H9 (cell line): ENCODE results near the gene PRUNE2. TPM values are rescaled to one million over a fixed set of nuclear protein-coding genes. Genes with fewer than 3 reads are reported as not detected.

Experiments used
- DNase-seq: peaks from one replicate; pipeline ENCODE4 v3.0.0-alpha.2; 2017
- H2AFZ ChIP-seq: one replicate; pipeline ENCODE4 v1.6.1; 2013; ENCODE audit warnings: mild to moderate bottlenecking, low read length, control low read depth, moderate library complexity
- H2AK5ac ChIP-seq: 2 replicates; pipeline ENCODE4 v1.6.1; 2013; ENCODE audit warnings: low read length, control low read depth, mixed read lengths; ENCODE audit not compliant: insufficient read length
- H2BK120ac ChIP-seq: one replicate; pipeline ENCODE4 v1.6.1; 2013; ENCODE audit warnings: low read depth, mild to moderate bottlenecking, low read length, control low read depth, inconsistent platforms; ENCODE audit not compliant: poor library complexity, severe bottlenecking
- H2BK12ac ChIP-seq: 2 replicates; pipeline ENCODE4 v1.6.1; 2013; ENCODE audit warnings: low read length, control low read depth, mixed read lengths, low read depth; ENCODE audit not compliant: insufficient read length
- H2BK15ac ChIP-seq: 2 replicates; pipeline ENCODE4 v1.6.1; 2013; ENCODE audit warnings: low read depth, low read length, control low read depth
- H2BK20ac ChIP-seq: one replicate; pipeline ENCODE4 v1.6.1; 2013; ENCODE audit warnings: low read depth, mild to moderate bottlenecking, low read length, control low read depth, inconsistent platforms; ENCODE audit not compliant: poor library complexity, severe bottlenecking
- H2BK5ac ChIP-seq: 2 replicates; pipeline ENCODE4 v1.6.1; 2013; ENCODE audit warnings: low read length, control low read depth, mixed read lengths; ENCODE audit not compliant: insufficient read length
- H3K14ac ChIP-seq: 2 replicates; pipeline ENCODE4 v1.6.1; 2013; ENCODE audit warnings: low read length, control low read depth; ENCODE audit not compliant: insufficient read depth
- H3K18ac ChIP-seq: 2 replicates; pipeline ENCODE4 v1.6.1; 2013; ENCODE audit warnings: low read depth, mild to moderate bottlenecking, mixed read lengths, low read length, control low read depth; ENCODE audit not compliant: insufficient read length
- H3K23ac ChIP-seq: 2 replicates; pipeline ENCODE4 v1.6.1; 2013; ENCODE audit warnings: low read length, control low read depth, mixed read lengths, low read depth; ENCODE audit not compliant: insufficient read length
- H3K23me2 ChIP-seq: 2 replicates; pipeline ENCODE4 v1.6.1; 2013; ENCODE audit warnings: low read depth, mild to moderate bottlenecking, mixed read lengths, low read length, control low read depth; ENCODE audit not compliant: insufficient read length, poor library complexity, severe bottlenecking
- H3K27ac ChIP-seq: 2 replicates; pipeline ENCODE4 v1.5.1; 2013; ENCODE audit warnings: low read length, control low read depth, mixed read lengths, low read depth; ENCODE audit not compliant: insufficient read length
- H3K27me3 ChIP-seq: 2 replicates; pipeline ENCODE4 v1.6.1; 2013; ENCODE audit warnings: low read length, control low read depth, inconsistent platforms; ENCODE audit not compliant: insufficient read depth
- H3K4ac ChIP-seq: 2 replicates; pipeline ENCODE4 v1.6.1; 2013; ENCODE audit warnings: low read depth, mild to moderate bottlenecking, control low read depth, inconsistent platforms, low read length, moderate library complexity
- H3K4me1 ChIP-seq: 2 replicates; pipeline ENCODE4 v1.6.1; 2013; ENCODE audit warnings: low read length, control low read depth, inconsistent platforms; ENCODE audit not compliant: insufficient read depth
- H3K4me2 ChIP-seq: 2 replicates; pipeline ENCODE4 v1.6.1; 2013; ENCODE audit warnings: low read length, control low read depth, mixed read lengths; ENCODE audit not compliant: insufficient read length, insufficient read depth
- H3K56ac ChIP-seq: 2 replicates; pipeline ENCODE4 v1.6.1; 2013; ENCODE audit warnings: low read depth, mild to moderate bottlenecking, mixed read lengths, low read length, control low read depth; ENCODE audit not compliant: insufficient read length
- H3K79me1 ChIP-seq: 2 replicates; pipeline ENCODE4 v1.6.1; 2013; ENCODE audit warnings: low read depth, mild to moderate bottlenecking, moderate library complexity, low read length, control low read depth, inconsistent platforms; ENCODE audit not compliant: insufficient read depth, poor library complexity, severe bottlenecking
- H3K79me2 ChIP-seq: 2 replicates; pipeline ENCODE4 v1.6.1; 2013; ENCODE audit warnings: low read length, control low read depth, inconsistent platforms; ENCODE audit not compliant: insufficient read depth
- H3K9ac ChIP-seq: 2 replicates; pipeline ENCODE4 v1.6.1; 2013; ENCODE audit warnings: low read length, control low read depth, mixed read lengths; ENCODE audit not compliant: insufficient read length; ENCODE audit errors: extremely low read depth
- H3K9me3 ChIP-seq: one replicate; pipeline ENCODE4 v1.6.1; 2013; ENCODE audit warnings: low read depth, low read length, inconsistent platforms; ENCODE audit not compliant: control insufficient read depth
- H3T11ph ChIP-seq: one replicate; pipeline ENCODE4 v1.6.1; 2013; ENCODE audit warnings: mild to moderate bottlenecking, low read length, control low read depth, inconsistent platforms
- H4K20me1 ChIP-seq: one replicate; pipeline ENCODE4 v1.6.1; 2013; ENCODE audit not compliant: control insufficient read depth, insufficient read length, insufficient read depth
- H4K5ac ChIP-seq: 2 replicates; pipeline ENCODE4 v1.6.1; 2013; ENCODE audit warnings: low read depth, mild to moderate bottlenecking, mixed read lengths, low read length, control low read depth; ENCODE audit not compliant: insufficient read length
- H4K8ac ChIP-seq: replicated peaks from 2 replicates; pipeline ENCODE4 v1.6.1; 2013; ENCODE audit warnings: low read length, control low read depth, mixed read lengths, low read depth; ENCODE audit not compliant: insufficient read length
- H4K91ac ChIP-seq: 2 replicates; pipeline ENCODE4 v1.6.1; 2013; ENCODE audit warnings: low read depth, mild to moderate bottlenecking, moderate library complexity, mixed read lengths, low read length, control low read depth; ENCODE audit not compliant: insufficient read length
- H3K27ac Mint-ChIP-seq, 3 experiments: 2 replicates in 2 of 3; 3 replicates in 1 of 3; pipeline ENCODE4 v1.8.0; 2020 to 2021; ENCODE audit warnings: mixed read lengths in 3 of 3, mild to moderate bottlenecking in 1 of 3, moderate library complexity in 1 of 3
- H3K27me3 Mint-ChIP-seq: 2 replicates; pipeline ENCODE4 v1.8.0; 2021; ENCODE audit warnings: low read depth, mild to moderate bottlenecking, moderate library complexity, mixed read lengths
- H3K36me3 Mint-ChIP-seq, 3 experiments: 2 replicates in 2 of 3; 3 replicates in 1 of 3; pipeline ENCODE4 v1.8.0; 2020 to 2021; ENCODE audit warnings: low read depth in 3 of 3, mixed read lengths in 3 of 3; ENCODE audit not compliant: insufficient read depth in 1 of 3
- H3K4me1 Mint-ChIP-seq, 2 experiments: 2 replicates each; pipeline ENCODE4 v1.8.0; 2020; ENCODE audit warnings: mixed read lengths in 2 of 2
- H3K4me3 Mint-ChIP-seq, 2 experiments: 2 replicates in 1 of 2; 3 replicates in 1 of 2; pipeline ENCODE4 v1.8.0; 2020 to 2021; ENCODE audit warnings: mild to moderate bottlenecking in 2 of 2, mixed read lengths in 2 of 2, moderate library complexity in 1 of 2
- H3K9me3 Mint-ChIP-seq, 2 experiments: 2 replicates in 1 of 2; 3 replicates in 1 of 2; pipeline ENCODE4 v1.8.0; 2020; ENCODE audit warnings: mild to moderate bottlenecking in 2 of 2, mixed read lengths in 2 of 2, moderate library complexity in 1 of 2
- WGBS: extraction: QIAGEN DNeasy Blood & Tissue Kit; methylation state at CpG from one replicate; pipeline ENCODE4 v1.1.7; 2013; ENCODE audit warnings: missing lambda C conversion rate, low lambda C conversion rate, mixed read lengths; ENCODE audit not compliant: insufficient read length; ENCODE audit errors: extremely low coverage; 5-methylcytosine and 5-hydroxymethylcytosine counted together
- total RNA-seq: library from RNA; stranded (reverse); gene quantifications from 2 replicates; pipeline ENCODE4 v1.2.1, GENCODE V29; 2021
- TF ChIP-seq, protein P1 (sequence below): fragments of 200-600 bp; sonication (generic); conservative IDR thresholded peaks from 3 replicates; pipeline ENCODE4 v1.8.0; 2021; ENCODE audit warnings: antibody characterized with exemption, mild to moderate bottlenecking

PRUNE2 gene
- total RNA-seq, 1 experiment from 2014 or later, result 12.1 TPM

DNA sequence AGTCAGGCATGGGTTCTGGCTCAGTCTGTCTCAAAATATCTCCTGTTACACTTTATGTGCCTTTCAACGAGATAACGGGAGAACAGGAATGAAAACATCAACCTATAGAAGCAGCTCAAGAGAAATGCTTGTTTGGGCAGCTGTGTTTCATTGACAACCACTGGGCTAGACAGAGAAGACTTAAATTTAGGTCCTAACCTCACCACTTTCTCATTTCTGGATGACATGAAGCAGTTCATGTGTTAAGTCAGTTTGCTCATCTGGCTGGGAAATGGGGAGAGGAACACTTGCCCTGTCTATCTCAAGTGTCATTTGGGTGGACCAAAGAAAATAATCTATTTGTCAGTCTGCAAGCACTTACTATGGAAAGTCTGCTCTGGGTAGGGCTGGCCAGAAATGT lies 208.4 kb downstream of the PRUNE2 start:
- no CpG with 5 or more reads among the region's 2 CpGs for WGBS
- DNase-seq, result no peak
- peaks cover 2% of the 10 kb centered on the region; the same call in 1 of the 2 replicates for H3K27me3 Mint-ChIP-seq

More for the DNA sequence above, 208.4 kb downstream of the PRUNE2 start:
- H3K4me3 Mint-ChIP-seq, result no peak overlapping the region
- Histone ChIP-seq H4K8ac (no peak overlapping the region), H3K14ac (no peak overlapping the region), H3K4me1 (no peaks in the 10 kb centered on the region), H3K23ac (no peak overlapping the region), H3K27ac (no peak overlapping the region), H2AFZ (no peak overlapping the region), H2BK5ac (no peak overlapping the region), H3K4me2 (no peak overlapping the region), H2BK20ac (no peak overlapping the region), H2BK120ac (no peak overlapping the region), H3K9me3 (no peaks in the 10 kb centered on the region), H3K9ac (no peak overlapping the region), H3K23me2 (no peaks in the 10 kb centered on the region), H2BK12ac (no peak overlapping the region), H3K56ac (no peak overlapping the region), H3K79me2 (no peaks in the 10 kb centered on the region), H4K91ac (no peak overlapping the region), H2AK5ac (no peak overlapping the region), H3K79me1 (no peaks in the 10 kb centered on the region), H3K4ac (no peak overlapping the region), H2BK15ac (no peak overlapping the region), H3K18ac (no peak overlapping the region), H3T11ph (no peak overlapping the region), H4K5ac (no peak overlapping the region), H3K27me3 (no peaks in the 10 kb centered on the region), H4K20me1 (no peaks in the 10 kb centered on the region)
- H3K4me1 Mint-ChIP-seq, result peaks cover 10 to 18% of the 10 kb centered on the region in 2 experiments
- H3K9me3 Mint-ChIP-seq, result no peaks in the 10 kb centered on the region
- H3K36me3 Mint-ChIP-seq, result no peaks in the 10 kb centered on the region
- TF ChIP-seq, protein P1, sequence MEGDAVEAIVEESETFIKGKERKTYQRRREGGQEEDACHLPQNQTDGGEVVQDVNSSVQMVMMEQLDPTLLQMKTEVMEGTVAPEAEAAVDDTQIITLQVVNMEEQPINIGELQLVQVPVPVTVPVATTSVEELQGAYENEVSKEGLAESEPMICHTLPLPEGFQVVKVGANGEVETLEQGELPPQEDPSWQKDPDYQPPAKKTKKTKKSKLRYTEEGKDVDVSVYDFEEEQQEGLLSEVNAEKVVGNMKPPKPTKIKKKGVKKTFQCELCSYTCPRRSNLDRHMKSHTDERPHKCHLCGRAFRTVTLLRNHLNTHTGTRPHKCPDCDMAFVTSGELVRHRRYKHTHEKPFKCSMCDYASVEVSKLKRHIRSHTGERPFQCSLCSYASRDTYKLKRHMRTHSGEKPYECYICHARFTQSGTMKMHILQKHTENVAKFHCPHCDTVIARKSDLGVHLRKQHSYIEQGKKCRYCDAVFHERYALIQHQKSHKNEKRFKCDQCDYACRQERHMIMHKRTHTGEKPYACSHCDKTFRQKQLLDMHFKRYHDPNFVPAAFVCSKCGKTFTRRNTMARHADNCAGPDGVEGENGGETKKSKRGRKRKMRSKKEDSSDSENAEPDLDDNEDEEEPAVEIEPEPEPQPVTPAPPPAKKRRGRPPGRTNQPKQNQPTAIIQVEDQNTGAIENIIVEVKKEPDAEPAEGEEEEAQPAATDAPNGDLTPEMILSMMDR, result no peak
- H3K27ac Mint-ChIP-seq, result no peak overlapping the region
